Right forelimb (tissue), 1 donor: ENCODE measurements around the gene BCL2A1.
"Not testable (repeated sequence)": the region's sequence is repeated elsewhere in the genome, so short reads cannot be mapped to it uniquely, and the experiment has no call there.

Experiments
- DNase-seq: peaks from one replicate; pipeline ENCODE4 v3.0.0-alpha.2; 2018

BCL2A1 gene

GRCh38 chr15:79956354-79956939 lies 14.5 kb downstream of the BCL2A1 start:
- DNase-seq: no peak

DNA sequence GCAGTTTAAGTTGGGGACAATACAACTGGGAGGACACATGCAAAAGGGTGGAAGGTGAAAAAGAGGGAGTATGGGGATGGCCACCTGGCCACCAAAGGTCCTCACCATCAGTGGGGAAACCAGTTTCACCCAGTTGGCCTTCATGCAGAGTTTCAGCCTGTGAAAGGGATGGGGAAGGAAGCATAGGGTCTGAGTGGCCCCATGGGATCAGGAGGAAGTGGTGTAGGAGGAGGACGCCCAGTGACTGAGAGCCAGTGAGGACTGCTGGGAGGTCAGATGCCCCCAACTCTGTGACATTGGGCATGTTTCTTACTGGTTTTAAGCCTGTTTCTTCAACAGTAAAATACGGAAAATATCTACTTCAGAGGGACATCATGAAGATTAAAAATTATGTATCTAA lies 16.3 kb downstream of the BCL2A1 start:
- no peak for DNase-seq

DNA sequence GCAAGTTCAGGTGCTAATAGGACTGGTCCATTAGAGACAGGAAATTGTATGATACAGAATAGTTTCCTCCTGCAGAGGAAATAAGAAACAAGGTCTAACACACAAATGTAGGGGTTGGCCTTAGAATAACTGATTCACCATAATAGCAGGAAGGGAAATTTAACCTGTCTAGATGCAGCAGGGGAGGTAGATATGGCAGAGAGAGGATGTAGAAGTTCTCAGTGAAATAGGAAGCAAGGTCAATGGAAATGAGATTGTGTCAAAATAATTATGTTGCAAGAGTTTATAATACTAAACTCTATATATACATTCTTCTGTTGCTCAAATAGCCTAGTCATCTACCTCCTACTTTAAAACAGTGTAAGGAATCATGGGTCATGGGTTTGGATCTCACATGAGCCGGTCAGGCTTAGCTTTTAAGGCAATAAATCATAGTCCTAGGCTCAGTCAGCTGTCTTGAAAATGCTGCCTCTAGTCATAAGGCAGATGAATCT lies 17.0 kb downstream of the BCL2A1 start:
- DNase-seq: no peak

GRCh38 chr15:79952329-79952728 lies 18.7 kb downstream of the BCL2A1 start:
- no peak for DNase-seq

GRCh38 chr15:79950247-79950646 lies 20.7 kb downstream of the BCL2A1 start:
- DNase-seq: no peak

GRCh38 chr15:79948761-79949160 lies 22.2 kb downstream of the BCL2A1 start:
- no peak for DNase-seq

GRCh38 chr15:79948095-79948695 lies 22.8 kb downstream of the BCL2A1 start:
- DNase-seq: no peak

GRCh38 chr15:79947009-79947408 lies 24.0 kb downstream of the BCL2A1 start:
- no peak for DNase-seq

GRCh38 chr15:79944622-79945021 lies 26.4 kb downstream of the BCL2A1 start:
- DNase-seq: no peak

GRCh38 chr15:79943820-79944219 lies 27.2 kb downstream of the BCL2A1 start:
- no peak for DNase-seq

- DNase-seq: no peak
Measured at GRCh38 chr15:79942741-79943481, 28.1 kb downstream of the BCL2A1 start.

DNA sequence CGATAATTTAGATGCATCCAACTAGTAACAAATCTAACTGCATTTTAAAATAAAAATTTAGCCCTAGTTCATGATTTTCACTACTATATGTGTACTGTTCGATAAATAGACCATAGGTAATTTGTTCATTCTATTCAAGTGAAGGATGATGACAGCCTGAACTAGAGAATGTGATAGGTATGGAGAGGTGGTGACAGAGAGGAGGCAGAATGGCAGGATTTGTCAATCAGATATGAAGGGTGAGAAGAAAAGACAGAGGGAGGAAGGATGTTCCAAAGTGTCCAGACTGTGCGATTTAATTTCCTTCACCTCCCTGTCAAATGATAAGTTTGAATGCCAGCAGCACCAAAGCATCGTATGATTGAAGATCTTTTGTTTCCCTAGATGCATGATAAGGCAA lies 31.6 kb downstream of the BCL2A1 start:
- DNase-seq: no peak

- DNase-seq: no peak
Measured at GRCh38 chr15:79938143-79938542, 32.9 kb downstream of the BCL2A1 start.

DNA sequence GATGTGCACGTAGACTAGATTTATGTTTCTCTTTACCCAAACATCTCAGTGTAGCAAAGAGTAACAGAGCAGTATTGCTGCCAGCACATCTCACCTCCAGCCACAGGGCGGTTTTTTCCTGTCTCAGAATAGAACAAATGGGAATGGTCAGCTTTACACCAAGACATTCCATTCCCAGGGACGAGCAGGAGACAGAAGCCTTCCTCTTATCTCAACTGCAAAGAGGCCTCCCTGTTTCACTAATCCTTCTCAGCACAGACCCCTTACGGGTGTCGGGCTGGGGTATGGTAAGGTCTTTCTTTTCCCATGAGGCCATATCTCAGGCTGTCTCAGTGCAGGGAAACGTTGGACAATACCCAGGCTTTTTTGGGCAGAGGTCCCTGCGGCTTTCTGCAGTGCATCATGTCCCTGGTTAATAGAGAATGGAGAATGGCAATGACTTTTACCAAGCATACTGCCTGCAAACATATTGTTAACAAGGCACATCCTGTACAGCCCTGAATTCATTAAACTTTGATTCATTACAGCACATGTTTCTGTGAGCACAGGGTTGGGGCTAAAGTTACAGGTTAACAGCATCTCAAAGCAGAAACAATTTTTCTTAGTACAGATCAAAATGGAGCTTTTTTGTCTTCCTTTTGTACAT lies 35.3 kb downstream of the BCL2A1 start:
- DNase-seq: not testable (repeated sequence)

DNA sequence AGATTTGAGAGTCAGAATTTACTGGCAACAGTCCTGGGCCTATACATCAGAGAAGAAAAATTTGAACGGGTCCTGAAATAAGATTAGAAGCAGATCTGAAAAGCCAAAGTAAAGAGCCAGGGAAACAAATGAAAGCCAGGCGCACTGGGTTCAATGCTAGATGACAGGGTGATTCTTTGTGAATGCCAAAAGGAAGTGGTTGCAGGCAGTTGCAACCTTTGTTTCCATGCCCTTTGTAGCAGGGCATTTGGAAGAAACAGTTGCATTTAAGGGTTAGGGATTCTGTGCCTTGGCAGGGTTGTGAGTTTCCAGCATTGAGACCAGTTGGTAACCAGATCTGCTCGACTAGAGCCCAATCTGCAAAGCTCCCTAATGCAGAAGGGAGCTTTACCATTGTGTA lies 37.8 kb downstream of the BCL2A1 start:
- DNase-seq: no peak

GRCh38 chr15:79932447-79932846 lies 38.5 kb downstream of the BCL2A1 start:
- DNase-seq: no peak

DNA sequence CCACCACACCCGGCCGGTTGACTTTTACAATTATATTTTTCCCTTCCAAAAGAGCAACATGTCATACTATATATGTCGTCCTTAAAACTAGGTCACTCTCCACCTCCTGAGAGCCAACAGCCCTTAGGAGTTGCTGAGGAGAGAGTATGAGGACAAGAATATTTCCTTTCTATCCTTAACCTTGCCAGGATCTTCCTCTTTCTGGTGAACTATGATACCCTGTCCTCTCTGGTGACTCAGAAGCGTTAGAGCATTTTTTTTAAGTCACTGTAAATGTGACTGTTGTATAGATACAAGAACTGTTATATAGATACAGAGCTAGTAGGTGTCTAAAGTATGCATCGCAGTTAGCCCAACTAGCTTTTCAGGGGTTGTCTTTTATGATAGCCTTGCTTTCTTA lies 40.5 kb downstream of the BCL2A1 start:
- no peak for DNase-seq

- no peak for DNase-seq
Measured at GRCh38 chr15:79929412-79929811, 41.6 kb downstream of the BCL2A1 start.

GRCh38 chr15:79926116-79926515 lies 44.9 kb downstream of the BCL2A1 start:
- DNase-seq: not testable (repeated sequence)

DNA sequence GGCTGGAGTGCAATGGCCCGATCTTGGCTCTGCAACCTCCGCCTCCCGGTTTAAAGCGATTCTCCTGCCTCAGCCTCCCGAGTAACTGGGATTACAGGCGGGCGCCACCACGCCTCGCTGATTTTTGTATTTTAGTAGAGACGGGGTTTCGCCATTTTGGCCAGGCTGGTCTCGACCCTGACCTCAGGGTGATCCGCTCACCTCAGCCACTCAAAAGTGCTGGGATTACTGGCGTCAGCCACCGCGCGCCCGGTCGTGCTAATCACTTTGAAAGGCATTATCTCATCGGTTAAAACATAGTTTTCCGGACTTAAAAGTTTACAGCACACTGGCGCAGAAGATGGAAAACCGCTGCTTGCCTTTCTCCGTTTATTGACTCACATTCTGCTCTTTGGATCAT lies 46.6 kb downstream of the BCL2A1 start:
- DNase-seq: no peak

DNA sequence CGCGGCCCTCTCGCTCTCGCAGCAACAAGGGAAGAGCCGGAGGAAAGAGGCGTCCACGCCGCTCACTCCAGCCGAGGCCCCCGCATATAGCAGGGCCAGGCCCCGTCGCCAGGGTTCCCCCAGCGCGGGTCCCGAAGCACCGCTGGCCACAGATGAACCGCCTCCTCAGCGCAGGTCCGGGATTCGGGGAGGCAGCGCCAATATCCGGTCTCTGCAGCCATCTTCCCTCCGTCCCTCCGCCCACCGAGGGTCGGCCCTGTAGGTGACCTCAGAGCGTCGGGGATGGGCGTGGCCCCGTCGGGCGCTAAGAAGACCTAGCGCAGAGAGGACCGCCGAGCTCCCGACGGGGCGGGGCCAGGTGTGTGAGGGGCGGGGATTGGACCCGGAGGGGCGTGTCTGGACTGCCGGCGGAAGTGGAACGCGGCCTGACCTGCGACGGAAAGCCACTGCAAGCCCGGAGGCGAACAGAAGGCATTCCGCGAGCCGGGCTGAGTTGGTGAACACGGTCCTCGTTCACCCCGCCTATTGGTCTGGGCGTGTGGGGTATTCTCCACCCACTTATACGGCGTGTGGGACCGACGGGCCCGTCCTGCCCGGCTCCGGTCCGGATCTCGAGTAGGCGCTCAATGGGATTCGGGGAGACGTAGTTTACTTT lies 47.4 kb downstream of the BCL2A1 start:
- DNase-seq: peak; percentile 95

DNA sequence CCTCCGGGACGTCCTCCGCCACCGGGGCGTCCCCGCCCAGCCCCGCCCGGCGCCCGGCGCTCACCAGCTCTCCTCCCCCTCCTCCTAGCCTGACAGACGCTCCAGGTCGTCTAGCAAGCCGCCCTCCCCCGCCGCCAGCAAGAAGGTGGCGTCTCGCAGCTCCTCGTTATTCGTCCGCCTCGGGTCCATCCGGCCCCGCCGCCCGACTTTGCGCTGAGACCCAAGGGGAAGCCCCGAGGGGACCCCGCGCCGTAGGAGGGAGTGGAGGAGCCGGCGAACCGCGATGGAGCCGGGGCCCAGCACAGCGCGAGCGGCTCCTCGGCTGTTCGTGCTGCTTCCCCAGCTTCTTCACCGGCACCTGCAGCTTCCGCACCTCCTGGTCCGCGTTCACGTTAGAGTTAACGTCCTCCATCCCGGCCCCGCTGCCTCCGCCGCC lies 47.9 kb downstream of the BCL2A1 start:
- peak; percentile 71 for DNase-seq

- no peak for DNase-seq
Measured at GRCh38 chr15:79922512-79923078, 48.4 kb downstream of the BCL2A1 start.
